H1 (cell line): ENCODE results near the gene ADCY1.

Experiments used
- BCL11A ChIP-seq, 2 experiments: IDR thresholded peaks; one replicate each; pipeline ENCODE4 v1.6.1; 2011; ENCODE audit warnings: low read depth in 2 of 2, low read length in 2 of 2, mild to moderate bottlenecking in 2 of 2
- POLR2A ChIP-seq, 2 experiments: IDR thresholded peaks; 1 replicate in 1 of 2; 2 replicates in 1 of 2; pipeline ENCODE4 v1.6.1; 2011; ENCODE audit warnings: low read depth in 2 of 2, low read length in 2 of 2, mild to moderate bottlenecking in 2 of 2; ENCODE audit errors: control extremely low read depth in 1 of 2
- SRF ChIP-seq: IDR thresholded peaks from 2 replicates; pipeline ENCODE4 v1.6.1; 2011; ENCODE audit warnings: mild to moderate bottlenecking, low read depth, low read length, moderate library complexity
- YY1 ChIP-seq: IDR thresholded peaks from 2 replicates; pipeline ENCODE4 v1.6.1; 2011; ENCODE audit warnings: low read depth, mild to moderate bottlenecking, low read length
- TF ChIP-seq, protein P1 (sequence below), 3 experiments: IDR thresholded peaks; 1 replicate in 2 of 3; 2 replicates in 1 of 3; pipeline versions ENCODE4 v1.5.1 to v1.6.1; 2011; ENCODE audit warnings: low read length in 3 of 3, mild to moderate bottlenecking in 3 of 3, inconsistent platforms in 2 of 3, low read depth in 1 of 3, moderate library complexity in 1 of 3; ENCODE audit not compliant: insufficient read depth in 1 of 3; ENCODE audit errors: control extremely low read depth in 1 of 3

DNA sequence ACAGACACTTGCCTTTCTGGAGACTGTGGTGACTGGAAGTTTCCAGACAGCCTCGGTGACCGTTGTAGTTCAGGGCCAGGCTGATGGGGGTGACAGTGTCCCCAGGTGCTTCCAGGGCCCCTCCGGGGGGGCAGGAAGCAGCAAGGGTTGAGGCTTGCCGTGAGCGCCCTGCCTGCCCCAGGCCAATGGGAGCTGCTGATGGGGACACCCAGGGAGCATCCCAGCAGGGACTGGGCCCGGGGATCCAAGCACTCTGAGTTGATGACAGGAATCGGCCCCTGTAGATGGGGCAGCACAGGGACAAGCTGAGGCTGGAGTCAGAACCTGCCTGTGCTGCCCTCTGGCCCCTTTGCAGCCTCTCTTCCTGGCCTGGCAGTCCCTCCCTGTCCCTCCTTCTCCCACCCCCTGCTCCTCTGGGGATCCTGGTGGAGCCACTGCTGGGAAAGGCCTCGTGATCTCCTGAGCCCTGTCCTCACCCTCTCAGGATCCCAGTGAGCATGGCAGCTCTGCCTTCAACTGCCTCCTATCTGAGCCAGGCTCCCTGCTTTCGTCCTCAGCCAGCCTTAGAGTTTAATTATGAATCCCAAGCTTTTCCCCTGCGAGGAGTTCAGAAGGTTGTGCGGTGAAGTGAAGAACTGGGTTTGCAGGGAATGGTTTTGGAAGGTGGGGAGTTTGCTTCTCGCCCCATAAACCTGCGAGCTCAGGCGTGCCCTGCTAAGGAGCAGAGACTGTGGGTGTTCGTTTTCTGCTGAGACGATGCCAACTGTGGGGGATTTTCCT, 84.7 kb downstream of the ADCY1 start:
- TF ChIP-seq SRF (no peak), POLR2A (IDR thresholded peaks at IDR 0.05; ENCODE audit: control extremely low read depth in 1 of 2, low read depth in 2 of 2, low read length in 2 of 2) (no peak), YY1 (no peak), BCL11A (IDR thresholded peaks at IDR 0.05; ENCODE audit: low read depth in 2 of 2, low read length in 2 of 2) (no peak)
- TF ChIP-seq, protein P1, sequence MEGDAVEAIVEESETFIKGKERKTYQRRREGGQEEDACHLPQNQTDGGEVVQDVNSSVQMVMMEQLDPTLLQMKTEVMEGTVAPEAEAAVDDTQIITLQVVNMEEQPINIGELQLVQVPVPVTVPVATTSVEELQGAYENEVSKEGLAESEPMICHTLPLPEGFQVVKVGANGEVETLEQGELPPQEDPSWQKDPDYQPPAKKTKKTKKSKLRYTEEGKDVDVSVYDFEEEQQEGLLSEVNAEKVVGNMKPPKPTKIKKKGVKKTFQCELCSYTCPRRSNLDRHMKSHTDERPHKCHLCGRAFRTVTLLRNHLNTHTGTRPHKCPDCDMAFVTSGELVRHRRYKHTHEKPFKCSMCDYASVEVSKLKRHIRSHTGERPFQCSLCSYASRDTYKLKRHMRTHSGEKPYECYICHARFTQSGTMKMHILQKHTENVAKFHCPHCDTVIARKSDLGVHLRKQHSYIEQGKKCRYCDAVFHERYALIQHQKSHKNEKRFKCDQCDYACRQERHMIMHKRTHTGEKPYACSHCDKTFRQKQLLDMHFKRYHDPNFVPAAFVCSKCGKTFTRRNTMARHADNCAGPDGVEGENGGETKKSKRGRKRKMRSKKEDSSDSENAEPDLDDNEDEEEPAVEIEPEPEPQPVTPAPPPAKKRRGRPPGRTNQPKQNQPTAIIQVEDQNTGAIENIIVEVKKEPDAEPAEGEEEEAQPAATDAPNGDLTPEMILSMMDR (IDR thresholded peaks at IDR 0.05; ENCODE audit: control extremely low read depth in 1 of 3, insufficient read depth in 1 of 3, low read depth in 1 of 3, low read length in 3 of 3), result no peak
